Measurements from ENCODE around the gene SH3GL3.
A peak's percentile ranks its signal among the peaks of the same experiment; 100 is the strongest.

The SH3GL3 gene, protein sequence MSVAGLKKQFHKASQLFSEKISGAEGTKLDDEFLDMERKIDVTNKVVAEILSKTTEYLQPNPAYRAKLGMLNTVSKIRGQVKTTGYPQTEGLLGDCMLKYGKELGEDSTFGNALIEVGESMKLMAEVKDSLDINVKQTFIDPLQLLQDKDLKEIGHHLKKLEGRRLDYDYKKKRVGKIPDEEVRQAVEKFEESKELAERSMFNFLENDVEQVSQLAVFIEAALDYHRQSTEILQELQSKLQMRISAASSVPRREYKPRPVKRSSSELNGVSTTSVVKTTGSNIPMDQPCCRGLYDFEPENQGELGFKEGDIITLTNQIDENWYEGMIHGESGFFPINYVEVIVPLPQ

DNA sequence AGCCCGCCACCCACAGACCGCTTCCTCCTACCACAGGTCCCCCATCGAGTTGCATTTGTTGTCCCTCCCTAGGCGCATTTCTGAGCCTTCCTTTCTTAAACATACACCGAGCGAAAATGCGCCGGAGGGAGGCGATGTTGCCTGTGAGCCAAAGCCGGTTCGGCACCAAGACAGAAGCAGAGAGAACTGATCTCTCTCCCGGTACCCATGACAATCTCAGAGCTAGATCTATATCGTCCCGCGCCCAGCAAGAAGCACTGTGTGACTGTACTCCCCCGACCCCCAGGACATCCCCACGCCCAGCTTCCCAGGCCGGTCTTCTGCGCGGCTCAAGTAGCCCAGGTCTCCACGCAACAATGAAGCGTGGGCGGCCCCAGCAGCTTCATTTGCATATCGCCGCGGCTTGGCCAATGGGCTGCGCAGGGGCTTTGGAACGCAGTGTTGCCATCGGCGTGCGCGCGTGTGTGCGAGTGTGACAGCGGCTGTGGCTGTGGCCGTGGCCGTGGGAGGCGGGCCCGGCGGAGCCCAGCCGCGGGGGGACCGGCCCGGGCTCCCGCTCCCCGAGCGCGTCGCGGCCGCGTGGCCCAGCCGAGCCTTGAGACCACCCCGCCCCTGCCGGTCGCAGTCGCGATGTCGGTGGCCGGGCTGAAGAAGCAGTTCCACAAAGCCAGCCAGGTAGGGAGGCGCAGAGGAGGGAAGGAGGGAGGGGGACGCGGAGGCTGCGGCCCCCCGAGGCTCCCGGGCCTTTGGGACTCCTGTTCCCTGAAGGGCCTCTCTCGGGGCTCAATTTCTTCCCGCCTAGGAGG is at the start of gene SH3GL3:
SH3GL3 (plus strand) TSS at position 438 of the 806 bp plus-strand sequence; CDS start at position 631, 193 bp downstream.
- H3K27me3 ChIP-seq (replicated peaks; ENCODE audit: control insufficient read depth, insufficient read depth, low read length): peaks cover 17% of the 10 kb centered on the region
- peaks cover 10% of the 10 kb centered on the region for H3K4me1 ChIP-seq (ENCODE audit: control insufficient read depth, insufficient read depth, low read length)
- peak; percentile 91 for DNase-seq (ENCODE audit: low read depth)
- H3K9ac ChIP-seq (ENCODE audit: low read length): peak within 1 kb of the TSS; percentile 30
- H3K4me3 ChIP-seq (ENCODE audit: low read length): peak within 1 kb of the TSS; percentile 77
- H3K9me3 ChIP-seq (ENCODE audit: control insufficient read depth, low read length): no peaks in the 10 kb centered on the region
- H3K36me3 ChIP-seq (ENCODE audit: control insufficient read depth, insufficient read depth, low read length, severe bottlenecking): no peaks in the 10 kb centered on the region

- H3K4me1 ChIP-seq (ENCODE audit: control insufficient read depth, insufficient read depth, low read length): peaks cover 4% of the 10 kb centered on the region
- peak; percentile 46 for DNase-seq (ENCODE audit: low read depth)
- no peak overlapping the region for H3K9ac ChIP-seq (ENCODE audit: low read length)
- H3K36me3 ChIP-seq (ENCODE audit: control insufficient read depth, insufficient read depth, low read length, severe bottlenecking): no peaks in the 10 kb centered on the region
- no peaks in the 10 kb centered on the region for H3K9me3 ChIP-seq (ENCODE audit: control insufficient read depth, low read length)
- no peak overlapping the region for H3K4me3 ChIP-seq (ENCODE audit: low read length)
- H3K27me3 ChIP-seq (replicated peaks; ENCODE audit: control insufficient read depth, insufficient read depth, low read length): peaks cover 32% of the 10 kb centered on the region
These were observed 48.5 kb upstream of the SH3GL3 start for GRCh38 chr15:83398626-83399025.

DNA sequence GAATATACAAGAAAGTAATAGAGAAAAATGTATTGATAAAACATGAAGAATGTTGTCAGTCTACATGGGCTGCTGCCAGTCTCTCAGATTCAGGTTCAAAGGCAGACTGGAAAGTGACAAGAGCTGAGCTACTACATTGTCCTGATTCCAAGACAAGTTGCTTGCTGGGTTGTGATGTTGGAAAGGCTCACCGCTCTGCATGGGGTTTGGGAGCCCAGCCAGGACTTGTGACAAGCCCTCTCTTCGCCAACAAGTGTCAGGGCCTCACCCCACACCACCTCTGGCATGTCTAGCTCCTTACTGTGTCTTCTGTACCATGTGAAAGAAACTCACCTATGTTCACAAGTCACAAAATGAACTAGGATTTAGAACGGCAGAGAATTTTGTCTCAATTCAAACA is 43.0 kb upstream of the SH3GL3 start:
- Histone ChIP-seq H3K4me3 (ENCODE audit: low read length) (no peak overlapping the region), H3K4me1 (ENCODE audit: control insufficient read depth, insufficient read depth, low read length) (no peaks in the 10 kb centered on the region), H3K36me3 (ENCODE audit: control insufficient read depth, insufficient read depth, low read length, severe bottlenecking) (no peaks in the 10 kb centered on the region), H3K27me3 (replicated peaks; ENCODE audit: control insufficient read depth, insufficient read depth, low read length) (peaks cover 26% of the 10 kb centered on the region), H3K9me3 (ENCODE audit: control insufficient read depth, low read length) (no peaks in the 10 kb centered on the region), H3K9ac (ENCODE audit: low read length) (no peak overlapping the region)
- no peak for DNase-seq (ENCODE audit: low read depth)

DNA sequence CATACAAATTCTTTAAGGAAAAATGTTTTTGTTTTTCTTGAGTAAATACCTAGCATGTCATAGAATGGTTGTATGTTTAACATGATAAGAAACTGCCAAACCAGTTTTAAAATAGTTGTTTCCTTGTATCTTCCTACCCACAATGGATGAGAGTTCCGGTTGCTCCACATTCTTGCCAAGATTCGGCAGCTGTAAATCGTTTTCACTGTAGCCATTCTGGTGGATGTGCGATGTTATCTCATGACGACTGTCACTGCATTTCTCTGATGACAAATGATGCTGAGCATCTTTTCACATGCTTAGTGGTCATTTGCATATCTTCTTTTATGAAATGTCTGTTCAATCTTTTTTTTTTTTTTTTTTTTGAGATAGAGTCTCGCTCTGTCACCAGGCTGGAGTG is 36.6 kb upstream of the SH3GL3 start:
- no peak overlapping the region for H3K9ac ChIP-seq (ENCODE audit: low read length)
- peaks cover 13% of the 10 kb centered on the region for H3K27me3 ChIP-seq (replicated peaks; ENCODE audit: control insufficient read depth, insufficient read depth, low read length)
- DNase-seq (ENCODE audit: low read depth): no peak

DNA sequence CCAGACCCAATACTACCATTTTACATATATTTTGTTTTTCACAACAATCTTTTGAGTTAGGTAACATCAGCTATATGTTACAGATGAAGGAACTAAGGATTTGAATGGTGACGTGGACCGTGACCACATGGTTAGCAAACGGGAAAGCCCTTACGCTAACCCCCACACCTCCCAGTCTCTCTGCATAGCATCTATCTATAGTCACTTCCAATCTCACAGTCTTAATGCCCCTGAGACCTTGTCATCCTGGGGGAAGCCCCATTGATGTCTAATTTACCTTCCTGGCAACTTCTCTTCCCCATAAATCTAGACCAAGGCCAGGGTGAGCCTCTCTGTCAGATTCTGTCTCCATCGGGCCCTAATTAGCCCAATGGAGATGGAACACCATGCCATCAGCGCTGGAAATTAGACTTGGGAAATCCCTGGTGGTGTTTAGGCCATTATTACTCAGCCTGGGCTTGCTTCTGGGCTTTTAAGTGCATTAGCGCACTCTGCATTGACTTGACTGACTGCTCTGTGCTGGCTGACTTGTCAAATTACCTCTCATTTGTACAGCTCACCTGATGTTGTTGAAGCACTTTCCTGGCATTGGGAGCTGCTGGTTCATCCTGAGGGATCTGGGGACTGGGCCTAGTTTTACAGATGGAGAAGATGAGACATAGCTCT is 34.0 kb upstream of the SH3GL3 start:
- Histone ChIP-seq H3K36me3 (ENCODE audit: control insufficient read depth, insufficient read depth, low read length, severe bottlenecking) (no peaks in the 10 kb centered on the region), H3K9ac (ENCODE audit: low read length) (no peak overlapping the region), H3K27me3 (replicated peaks; ENCODE audit: control insufficient read depth, insufficient read depth, low read length) (peaks cover 6% of the 10 kb centered on the region), H3K4me3 (ENCODE audit: low read length) (no peak overlapping the region), H3K4me1 (ENCODE audit: control insufficient read depth, insufficient read depth, low read length) (no peaks in the 10 kb centered on the region), H3K9me3 (ENCODE audit: control insufficient read depth, low read length) (no peaks in the 10 kb centered on the region)
- no peak for DNase-seq (ENCODE audit: low read depth)

More for the DNA sequence above, 36.6 kb upstream of the SH3GL3 start:
- H3K4me1 ChIP-seq (ENCODE audit: control insufficient read depth, insufficient read depth, low read length): no peaks in the 10 kb centered on the region
- no peak overlapping the region for H3K4me3 ChIP-seq (ENCODE audit: low read length)
- no peaks in the 10 kb centered on the region for H3K36me3 ChIP-seq (ENCODE audit: control insufficient read depth, insufficient read depth, low read length, severe bottlenecking)
- no peaks in the 10 kb centered on the region for H3K9me3 ChIP-seq (ENCODE audit: control insufficient read depth, low read length)

- no peaks in the 10 kb centered on the region for H3K9me3 ChIP-seq (ENCODE audit: control insufficient read depth, low read length)
- H3K27me3 ChIP-seq (replicated peaks; ENCODE audit: control insufficient read depth, insufficient read depth, low read length): peaks cover 20% of the 10 kb centered on the region
- no peak overlapping the region for H3K4me3 ChIP-seq (ENCODE audit: low read length)
- no peak for DNase-seq (ENCODE audit: low read depth)
- no peaks in the 10 kb centered on the region for H3K36me3 ChIP-seq (ENCODE audit: control insufficient read depth, insufficient read depth, low read length, severe bottlenecking)
- no peaks in the 10 kb centered on the region for H3K4me1 ChIP-seq (ENCODE audit: control insufficient read depth, insufficient read depth, low read length)
- no peak overlapping the region for H3K9ac ChIP-seq (ENCODE audit: low read length)
These were observed 25.1 kb upstream of the SH3GL3 start for GRCh38 chr15:83422081-83422480.

DNA sequence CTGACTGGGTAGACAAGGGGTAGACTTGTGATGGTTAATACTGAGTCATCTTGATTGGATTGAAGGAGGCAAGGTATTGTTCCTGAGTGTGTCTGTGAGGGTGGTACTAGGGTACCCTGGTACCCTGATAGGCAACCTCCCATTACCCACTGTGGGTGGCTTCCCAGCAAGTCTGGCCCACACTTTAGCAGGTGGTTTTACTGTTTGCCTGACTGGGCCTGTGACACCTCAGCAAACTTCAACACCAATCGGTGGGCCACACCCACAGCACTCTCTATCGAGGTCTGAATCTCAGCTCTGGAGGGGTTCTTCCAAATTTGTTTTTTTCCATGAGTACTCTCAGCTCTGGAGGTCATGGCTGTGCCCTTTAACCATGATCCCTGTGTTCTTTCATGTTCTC is 24.6 kb upstream of the SH3GL3 start:
- H3K4me3 ChIP-seq (ENCODE audit: low read length): no peak overlapping the region
- peaks cover 20% of the 10 kb centered on the region for H3K27me3 ChIP-seq (replicated peaks; ENCODE audit: control insufficient read depth, insufficient read depth, low read length)
- no peak overlapping the region for H3K9ac ChIP-seq (ENCODE audit: low read length)

DNA sequence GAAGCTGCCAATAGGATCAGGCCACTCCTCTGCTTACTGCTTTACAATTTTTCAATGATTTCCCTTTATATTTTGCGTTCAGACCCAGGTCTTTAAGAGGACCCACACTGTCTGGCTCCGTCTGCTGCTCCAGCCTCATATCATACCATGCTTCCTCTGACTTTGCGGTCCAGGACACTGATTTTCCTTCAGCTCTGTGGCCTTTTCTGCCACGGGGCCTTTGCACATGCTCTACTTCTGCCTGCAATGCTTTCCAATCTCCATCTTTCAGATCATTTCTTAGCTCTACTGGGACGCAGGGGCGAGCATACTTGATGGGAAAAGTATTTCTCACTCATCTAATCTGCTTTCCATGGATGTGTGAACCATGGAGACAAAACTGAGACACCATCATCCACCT is 23.0 kb upstream of the SH3GL3 start:
- H3K27me3 ChIP-seq (replicated peaks; ENCODE audit: control insufficient read depth, insufficient read depth, low read length): peaks cover 15% of the 10 kb centered on the region
- H3K9ac ChIP-seq (ENCODE audit: low read length): no peak overlapping the region
- no peaks in the 10 kb centered on the region for H3K36me3 ChIP-seq (ENCODE audit: control insufficient read depth, insufficient read depth, low read length, severe bottlenecking)
- H3K4me3 ChIP-seq (ENCODE audit: low read length): no peak overlapping the region
- no peak for DNase-seq (ENCODE audit: low read depth)
- no peaks in the 10 kb centered on the region for H3K4me1 ChIP-seq (ENCODE audit: control insufficient read depth, insufficient read depth, low read length)
- H3K9me3 ChIP-seq (ENCODE audit: control insufficient read depth, low read length): peaks cover 5% of the 10 kb centered on the region

More for the DNA sequence above, 24.6 kb upstream of the SH3GL3 start:
- Histone ChIP-seq H3K4me1 (ENCODE audit: control insufficient read depth, insufficient read depth, low read length) (no peaks in the 10 kb centered on the region), H3K9me3 (ENCODE audit: control insufficient read depth, low read length) (no peaks in the 10 kb centered on the region), H3K36me3 (ENCODE audit: control insufficient read depth, insufficient read depth, low read length, severe bottlenecking) (no peaks in the 10 kb centered on the region)
- DNase-seq (ENCODE audit: low read depth): no peak

DNA sequence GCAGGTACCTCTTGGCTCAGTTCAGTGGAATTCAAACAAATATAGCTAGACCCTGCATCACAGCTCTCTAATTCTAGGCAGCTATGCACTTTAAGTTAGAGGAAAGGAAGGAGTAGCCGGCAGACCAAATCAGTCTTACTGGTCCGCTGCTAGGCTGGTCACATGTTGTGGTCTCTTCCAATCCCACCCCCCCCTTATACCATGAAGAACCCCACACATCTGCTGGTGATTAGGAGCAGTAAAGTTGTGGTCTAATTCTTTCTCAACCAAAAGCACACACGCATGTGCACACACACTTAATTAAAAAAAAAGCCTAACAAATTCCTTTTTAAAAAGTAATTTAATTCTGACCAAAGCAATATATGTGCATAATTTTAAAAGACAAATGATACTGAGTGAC is 16.7 kb upstream of the SH3GL3 start:
- Histone ChIP-seq H3K9ac (ENCODE audit: low read length) (no peak overlapping the region), H3K4me1 (ENCODE audit: control insufficient read depth, insufficient read depth, low read length) (no peaks in the 10 kb centered on the region), H3K36me3 (ENCODE audit: control insufficient read depth, insufficient read depth, low read length, severe bottlenecking) (no peaks in the 10 kb centered on the region), H3K27me3 (replicated peaks; ENCODE audit: control insufficient read depth, insufficient read depth, low read length) (peaks cover 13% of the 10 kb centered on the region), H3K9me3 (ENCODE audit: control insufficient read depth, low read length) (peaks cover 5% of the 10 kb centered on the region), H3K4me3 (ENCODE audit: low read length) (no peak overlapping the region)
- DNase-seq (ENCODE audit: low read depth): no peak

GRCh38 chr15:83431521-83431920 is 15.6 kb upstream of the SH3GL3 start:
- Histone ChIP-seq H3K27me3 (replicated peaks; ENCODE audit: control insufficient read depth, insufficient read depth, low read length) (peaks cover 22% of the 10 kb centered on the region), H3K9ac (ENCODE audit: low read length) (no peak overlapping the region), H3K9me3 (ENCODE audit: control insufficient read depth, low read length) (peaks cover 5% of the 10 kb centered on the region), H3K36me3 (ENCODE audit: control insufficient read depth, insufficient read depth, low read length, severe bottlenecking) (no peaks in the 10 kb centered on the region), H3K4me3 (ENCODE audit: low read length) (no peak overlapping the region), H3K4me1 (ENCODE audit: control insufficient read depth, insufficient read depth, low read length) (no peaks in the 10 kb centered on the region)
- no peak for DNase-seq (ENCODE audit: low read depth)

DNA sequence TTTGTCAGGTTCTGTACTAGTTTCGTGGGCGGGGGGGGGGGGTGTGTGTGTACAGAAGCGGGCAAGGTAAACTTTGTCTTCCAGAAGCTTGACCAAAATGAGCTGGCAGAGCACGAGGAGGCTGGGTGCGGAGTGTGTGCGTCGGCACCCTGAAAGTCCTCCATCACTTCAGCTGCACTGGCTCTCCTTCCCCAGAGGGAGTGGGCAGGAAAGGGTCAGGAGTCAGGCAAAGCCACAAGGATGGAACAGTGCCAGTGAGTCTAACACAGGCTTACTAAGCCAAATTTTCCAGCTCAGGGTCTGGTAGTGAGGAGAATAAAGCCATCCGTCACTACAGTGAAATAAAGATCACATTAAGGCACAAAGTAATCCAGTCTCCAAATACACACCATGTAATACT is 11.9 kb upstream of the SH3GL3 start:
- Histone ChIP-seq H3K36me3 (ENCODE audit: control insufficient read depth, insufficient read depth, low read length, severe bottlenecking) (no peaks in the 10 kb centered on the region), H3K9ac (ENCODE audit: low read length) (no peak overlapping the region), H3K4me3 (ENCODE audit: low read length) (no peak overlapping the region), H3K4me1 (ENCODE audit: control insufficient read depth, insufficient read depth, low read length) (peaks cover 4% of the 10 kb centered on the region), H3K9me3 (ENCODE audit: control insufficient read depth, low read length) (no peaks in the 10 kb centered on the region), H3K27me3 (replicated peaks; ENCODE audit: control insufficient read depth, insufficient read depth, low read length) (peaks cover 22% of the 10 kb centered on the region)
- no peak for DNase-seq (ENCODE audit: low read depth)
